Stomach (tissue), 4 donors: ENCODE measurements around the gene SNAP47.

Experiments
- POLR2A ChIP-seq, 4 donors: fragments of 450-650 bp; IDR thresholded peaks; one replicate each; pipeline ENCODE4 v1.6.1; 2016; ENCODE audit warnings: antibody characterized with exemption in 4 of 4, control low read depth in 2 of 4, mild to moderate bottlenecking in 1 of 4, moderate library complexity in 1 of 4
- TF ChIP-seq, protein P1 (sequence below), 7 experiments: fragments of 450-650 bp in 4 of 7; fragments of 200-600 bp in 3 of 7; sonication (generic) in 3 of 7; IDR thresholded peaks; one replicate each; pipeline ENCODE4 v1.5.1; 2016 to 2019; ENCODE audit warnings: antibody characterized with exemption in 7 of 7, control low read depth in 2 of 7, mild to moderate bottlenecking in 1 of 7

GRCh38 chr1:227808566-227808965 is 73.3 kb downstream of the SNAP47 start:
- TF ChIP-seq POLR2A (IDR thresholded peaks at IDR 0.05), result no peak
- TF ChIP-seq, protein P1, sequence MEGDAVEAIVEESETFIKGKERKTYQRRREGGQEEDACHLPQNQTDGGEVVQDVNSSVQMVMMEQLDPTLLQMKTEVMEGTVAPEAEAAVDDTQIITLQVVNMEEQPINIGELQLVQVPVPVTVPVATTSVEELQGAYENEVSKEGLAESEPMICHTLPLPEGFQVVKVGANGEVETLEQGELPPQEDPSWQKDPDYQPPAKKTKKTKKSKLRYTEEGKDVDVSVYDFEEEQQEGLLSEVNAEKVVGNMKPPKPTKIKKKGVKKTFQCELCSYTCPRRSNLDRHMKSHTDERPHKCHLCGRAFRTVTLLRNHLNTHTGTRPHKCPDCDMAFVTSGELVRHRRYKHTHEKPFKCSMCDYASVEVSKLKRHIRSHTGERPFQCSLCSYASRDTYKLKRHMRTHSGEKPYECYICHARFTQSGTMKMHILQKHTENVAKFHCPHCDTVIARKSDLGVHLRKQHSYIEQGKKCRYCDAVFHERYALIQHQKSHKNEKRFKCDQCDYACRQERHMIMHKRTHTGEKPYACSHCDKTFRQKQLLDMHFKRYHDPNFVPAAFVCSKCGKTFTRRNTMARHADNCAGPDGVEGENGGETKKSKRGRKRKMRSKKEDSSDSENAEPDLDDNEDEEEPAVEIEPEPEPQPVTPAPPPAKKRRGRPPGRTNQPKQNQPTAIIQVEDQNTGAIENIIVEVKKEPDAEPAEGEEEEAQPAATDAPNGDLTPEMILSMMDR (IDR thresholded peaks at IDR 0.05), result no peak
